MM.1S (cell line): ENCODE results near the gene NBDY.
A peak's percentile ranks its signal among the peaks of the same experiment; 100 is the strongest.

ENCODE experiments used
- DNase-seq: peaks from one replicate; pipeline ENCODE4 v3.0.0-alpha.2; 2015
- H2AFZ ChIP-seq: fragments of 300-600 bp; sonication (generic); 2 replicates; pipeline ENCODE4 v1.6.0; 2016; ENCODE audit warnings: antibody characterized with exemption, low read length
- H3F3A ChIP-seq: fragments of 300-600 bp; sonication (generic); 2 replicates; pipeline ENCODE4 v1.6.1; 2016; ENCODE audit warnings: mild to moderate bottlenecking, antibody characterized with exemption, low read length, moderate library complexity, mixed read lengths; ENCODE audit not compliant: insufficient read depth
- H3K27ac ChIP-seq: fragments of 300-600 bp; sonication (generic); 2 replicates; pipeline ENCODE4 v1.5.1; 2016; ENCODE audit warnings: mild to moderate bottlenecking, low read length
- H3K27me3 ChIP-seq: fragments of 300-600 bp; sonication (generic); replicated peaks from 2 replicates; pipeline ENCODE4 v1.6.0; 2016; ENCODE audit warnings: low read length; ENCODE audit not compliant: insufficient read depth
- H3K36me3 ChIP-seq: fragments of 300-600 bp; sonication (generic); replicated peaks from 2 replicates; pipeline ENCODE4 v1.6.1; 2016; ENCODE audit warnings: mild to moderate bottlenecking, low read length, mixed read lengths; ENCODE audit not compliant: insufficient read depth
- H3K4me1 ChIP-seq: fragments of 300-600 bp; sonication (generic); 2 replicates; pipeline ENCODE4 v1.6.1; 2016; ENCODE audit warnings: low read length, mixed read lengths
- H3K4me2 ChIP-seq: fragments of 300-600 bp; sonication (generic); 2 replicates; pipeline ENCODE4 v1.6.0; 2016; ENCODE audit warnings: low read depth, low read length
- H3K4me3 ChIP-seq: fragments of 300-600 bp; sonication (generic); 2 replicates; pipeline ENCODE4 v1.5.1; 2016; ENCODE audit warnings: low read length, mixed read lengths
- H3K79me2 ChIP-seq: fragments of 300-600 bp; sonication (generic); 2 replicates; pipeline ENCODE4 v1.6.1; 2016; ENCODE audit warnings: mixed run types, low read length, mixed read lengths
- H3K9ac ChIP-seq: fragments of 300-600 bp; sonication (generic); 2 replicates; pipeline ENCODE4 v1.6.1; 2016; ENCODE audit warnings: low read length, mixed read lengths
- H3K9me2 ChIP-seq: fragments of 300-600 bp; sonication (generic); replicated peaks from 2 replicates; pipeline ENCODE4 v1.6.1; 2016; ENCODE audit warnings: mild to moderate bottlenecking, low read length, mixed read lengths; ENCODE audit not compliant: insufficient read depth
- H3K9me3 ChIP-seq: fragments of 300-600 bp; sonication (generic); replicated peaks from 2 replicates; pipeline ENCODE4 v1.6.1; 2016; ENCODE audit warnings: mild to moderate bottlenecking, low read length, mixed read lengths; ENCODE audit not compliant: insufficient read depth
- H4K20me1 ChIP-seq: fragments of 300-600 bp; sonication (generic); 2 replicates; pipeline ENCODE4 v1.6.1; 2016; ENCODE audit warnings: mild to moderate bottlenecking, low read length, moderate library complexity, mixed read lengths; ENCODE audit not compliant: insufficient read depth
- EZH2 ChIP-seq: fragments of 300-600 bp; sonication (generic); optimal IDR thresholded peaks from 2 replicates; pipeline ENCODE3; 2017; ENCODE audit warnings: low read depth, mild to moderate bottlenecking, antibody characterized with exemption, low read length, mixed read lengths
- EZH2phosphoT487 ChIP-seq: fragments of 300-600 bp; sonication (generic); IDR thresholded peaks from 2 replicates; pipeline ENCODE4 v1.6.1; 2018; ENCODE audit warnings: antibody characterized with exemption, low read length
- TF ChIP-seq, protein P1 (sequence below): fragments of 300-600 bp; sonication (generic); IDR thresholded peaks from 2 replicates; pipeline ENCODE4 v1.5.1; 2016; ENCODE audit warnings: antibody characterized with exemption, low read length, mixed read lengths

NBDY gene

DNA sequence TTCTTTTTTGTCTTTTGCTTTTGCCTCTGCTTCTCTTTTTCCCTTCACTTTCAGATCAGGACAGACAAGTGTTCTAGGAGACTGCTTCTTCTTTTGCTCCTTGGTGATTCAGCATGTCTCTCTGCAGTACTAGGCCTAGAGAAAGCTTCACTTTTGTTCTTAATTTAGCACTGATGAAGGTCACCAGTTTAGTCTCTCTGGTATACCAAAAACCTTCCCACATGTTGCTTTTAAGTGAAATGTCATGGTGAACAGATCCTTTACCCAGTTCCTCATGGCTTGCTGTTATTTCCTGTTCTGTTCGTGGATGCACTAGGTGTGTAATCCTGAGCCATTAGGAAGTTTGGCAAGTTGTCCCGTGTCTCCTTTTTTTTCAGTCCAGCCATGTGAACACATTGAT is 53.3 kb downstream of the NBDY start:
- H3K36me3 ChIP-seq: no peaks in the 10 kb centered on the region
- H3K27me3 ChIP-seq: no peaks in the 10 kb centered on the region
- H3K9ac ChIP-seq: peak overlapping the region; percentile 79; the same call in 1 of the 2 replicates
- H4K20me1 ChIP-seq: no peaks in the 10 kb centered on the region
- TF ChIP-seq EZH2 (no peak), EZH2phosphoT487 (no peak)
- TF ChIP-seq, protein P1, sequence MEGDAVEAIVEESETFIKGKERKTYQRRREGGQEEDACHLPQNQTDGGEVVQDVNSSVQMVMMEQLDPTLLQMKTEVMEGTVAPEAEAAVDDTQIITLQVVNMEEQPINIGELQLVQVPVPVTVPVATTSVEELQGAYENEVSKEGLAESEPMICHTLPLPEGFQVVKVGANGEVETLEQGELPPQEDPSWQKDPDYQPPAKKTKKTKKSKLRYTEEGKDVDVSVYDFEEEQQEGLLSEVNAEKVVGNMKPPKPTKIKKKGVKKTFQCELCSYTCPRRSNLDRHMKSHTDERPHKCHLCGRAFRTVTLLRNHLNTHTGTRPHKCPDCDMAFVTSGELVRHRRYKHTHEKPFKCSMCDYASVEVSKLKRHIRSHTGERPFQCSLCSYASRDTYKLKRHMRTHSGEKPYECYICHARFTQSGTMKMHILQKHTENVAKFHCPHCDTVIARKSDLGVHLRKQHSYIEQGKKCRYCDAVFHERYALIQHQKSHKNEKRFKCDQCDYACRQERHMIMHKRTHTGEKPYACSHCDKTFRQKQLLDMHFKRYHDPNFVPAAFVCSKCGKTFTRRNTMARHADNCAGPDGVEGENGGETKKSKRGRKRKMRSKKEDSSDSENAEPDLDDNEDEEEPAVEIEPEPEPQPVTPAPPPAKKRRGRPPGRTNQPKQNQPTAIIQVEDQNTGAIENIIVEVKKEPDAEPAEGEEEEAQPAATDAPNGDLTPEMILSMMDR: no peak
- peak overlapping the region; percentile 57; the same call in 1 of the 2 replicates for H3K4me2 ChIP-seq
- no peaks in the 10 kb centered on the region for H3K9me3 ChIP-seq
- peak; percentile 39 for DNase-seq
- H3K4me3 ChIP-seq: no peak overlapping the region
- no peaks in the 10 kb centered on the region for H3K9me2 ChIP-seq
- 0 out of 2 replicates have a peak overlapping the region, but pooled peaks have one; percentile 28 for H2AFZ ChIP-seq
- peaks cover 13% of the 10 kb centered on the region for H3K4me1 ChIP-seq
- no peaks in the 10 kb centered on the region for H3K79me2 ChIP-seq
- H3F3A ChIP-seq: peaks cover 7% of the 10 kb centered on the region; the same call in 1 of the 2 replicates
- H3K27ac ChIP-seq: peak overlapping the region; percentile 67

DNA sequence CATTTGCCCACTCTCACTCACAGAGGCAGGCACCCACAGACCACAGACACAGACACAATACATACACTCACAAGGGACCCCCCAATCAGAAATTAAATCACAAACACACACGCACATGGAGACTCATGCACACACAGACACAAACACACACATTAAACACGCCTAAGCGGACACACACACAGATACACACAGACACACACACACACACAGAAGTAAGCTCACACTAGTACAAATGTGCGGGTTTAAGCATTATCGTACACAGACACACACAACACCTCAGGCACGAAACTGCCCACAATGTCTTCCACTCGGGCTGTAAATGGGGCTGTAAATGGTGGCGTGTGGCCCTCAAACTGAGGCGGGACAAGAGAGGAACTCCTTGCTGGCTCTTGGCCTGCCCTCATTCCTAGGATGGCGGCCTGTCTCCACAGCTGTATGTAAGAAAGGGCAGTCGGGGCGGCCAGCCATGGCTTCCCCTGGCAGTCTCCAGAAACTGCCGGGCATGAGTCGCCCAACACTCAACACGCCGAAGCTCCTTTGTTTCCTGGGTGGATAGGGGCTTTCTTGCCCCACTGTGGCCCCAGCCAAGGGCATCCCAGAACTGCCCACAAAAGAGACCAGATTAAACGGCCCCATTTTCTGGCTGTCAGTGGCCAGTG is 53.9 kb downstream of the NBDY start:
- Histone ChIP-seq H3K9me3 (no peaks in the 10 kb centered on the region), H3K4me1 (peaks cover 13% of the 10 kb centered on the region), H3K4me2 (peak overlapping the region; percentile 57; the same call in 1 of the 2 replicates), H3K9me2 (no peaks in the 10 kb centered on the region), H4K20me1 (no peaks in the 10 kb centered on the region), H3K36me3 (no peaks in the 10 kb centered on the region), H3K27ac (peak overlapping the region; percentile 67), H3K27me3 (no peaks in the 10 kb centered on the region), H2AFZ (peak overlapping the region; percentile 28), H3K79me2 (no peaks in the 10 kb centered on the region), H3F3A (peaks cover 7% of the 10 kb centered on the region; the same call in 1 of the 2 replicates), H3K9ac (peak overlapping the region; percentile 79), H3K4me3 (peak overlapping the region; percentile 31; the same call in 1 of the 2 replicates)
- TF ChIP-seq, protein P1: no peak
- TF ChIP-seq EZH2 (no peak), EZH2phosphoT487 (no peak)
- DNase-seq: no peak

DNA sequence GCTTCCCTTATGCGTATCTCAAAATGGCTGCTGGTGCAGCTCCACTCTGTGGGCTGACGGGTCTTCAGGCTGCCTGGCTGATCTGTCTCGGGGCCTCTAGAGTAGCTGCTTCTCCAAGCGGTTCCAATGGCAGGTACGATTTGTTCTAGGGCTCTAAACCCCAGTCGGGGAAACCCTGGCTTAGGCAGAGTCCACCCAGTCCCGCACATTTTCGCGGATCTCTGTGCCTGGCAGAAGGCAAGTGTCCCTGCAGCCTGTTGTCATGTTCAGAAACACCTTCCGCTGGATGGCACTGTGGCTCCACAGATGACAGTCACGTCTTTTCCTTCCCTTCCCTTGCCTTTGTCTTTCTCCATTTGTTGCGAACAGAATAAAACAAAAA is 54.4 kb downstream of the NBDY start:
- TF ChIP-seq, protein P1: peak; percentile 31
- TF ChIP-seq EZH2phosphoT487 (no peak), EZH2 (no peak)
- no peaks in the 10 kb centered on the region for H3K9me2 ChIP-seq
- H3K27me3 ChIP-seq: no peaks in the 10 kb centered on the region
- no peaks in the 10 kb centered on the region for H4K20me1 ChIP-seq
- no peaks in the 10 kb centered on the region for H3K79me2 ChIP-seq
- H3F3A ChIP-seq: peaks cover 7% of the 10 kb centered on the region; the same call in 1 of the 2 replicates
- peak overlapping the region; percentile 31; the same call in 1 of the 2 replicates for H3K4me3 ChIP-seq
- peak overlapping the region; percentile 79 for H3K9ac ChIP-seq
- peak; percentile 73 for DNase-seq
- H3K27ac ChIP-seq: peak overlapping the region; percentile 67; the same call in 1 of the 2 replicates
- H3K4me2 ChIP-seq: peak overlapping the region; percentile 57; the same call in 1 of the 2 replicates
- peak overlapping the region; percentile 28; the same call in 1 of the 2 replicates for H2AFZ ChIP-seq
- H3K4me1 ChIP-seq: peaks cover 13% of the 10 kb centered on the region
- no peaks in the 10 kb centered on the region for H3K9me3 ChIP-seq
- H3K36me3 ChIP-seq: no peaks in the 10 kb centered on the region
